HepG2 (cell line): ENCODE measurements around the gene CIAPIN1. TPM values are rescaled to one million over a fixed set of nuclear protein-coding genes. Genes with fewer than 3 reads are reported as not detected.
A peak's percentile ranks its signal among the peaks of the same experiment; 100 is the strongest.

Experiments
- ARHGAP35 ChIP-seq: sonication (generic); formaldehyde crosslinking; IDR thresholded peaks from 2 replicates; pipeline ENCODE4 v1.9.0; 2022; ENCODE audit warnings: mild to moderate bottlenecking, inconsistent platforms, moderate library complexity, missing genetic modification reagents, borderline replicate concordance
- BORCS8-MEF2B ChIP-seq: sonication (generic); formaldehyde crosslinking; IDR thresholded peaks from 2 replicates; pipeline ENCODE4 v1.8.0; 2022; ENCODE audit warnings: mild to moderate bottlenecking, missing genetic modification reagents
- MXI1 ChIP-seq: IDR thresholded peaks from 3 replicates; pipeline ENCODE4 v1.6.1; 2012; ENCODE audit warnings: low read depth, low read length, inconsistent platforms, borderline replicate concordance
- NFKB2 ChIP-seq: sonication (generic); formaldehyde crosslinking; IDR thresholded peaks from 2 replicates; pipeline ENCODE4 v1.4.0; 2020; ENCODE audit warnings: missing genetic modification reagents, borderline replicate concordance
- SIN3A ChIP-seq: IDR thresholded peaks from 2 replicates; pipeline ENCODE4 v1.6.1; 2011; ENCODE audit warnings: low read depth, mild to moderate bottlenecking, control low read depth, low read length, borderline replicate concordance
- STAG1 ChIP-seq: sonication (generic); formaldehyde crosslinking; IDR thresholded peaks from 2 replicates; pipeline ENCODE4 v1.4.0; 2020; ENCODE audit warnings: missing genetic modification reagents
- ZNF264 ChIP-seq: sonication (generic); formaldehyde crosslinking; IDR thresholded peaks from 2 replicates; pipeline ENCODE4 v1.4.0; 2020; ENCODE audit warnings: missing genetic modification reagents
- ZNF382 ChIP-seq: sonication (generic); formaldehyde crosslinking; IDR thresholded peaks from 2 replicates; pipeline ENCODE4 v1.5.0; 2020; ENCODE audit warnings: missing genetic modification reagents, mild to moderate bottlenecking, borderline replicate concordance
- ZNF562 ChIP-seq: sonication (generic); formaldehyde crosslinking; IDR thresholded peaks from 2 replicates; pipeline ENCODE4 v1.8.0; 2022; ENCODE audit warnings: missing genetic modification reagents, borderline replicate concordance
- polyA plus RNA-seq, 8 experiments: library from polyadenylated mRNA; depleted of rRNA in 3 of 8; stranded (reverse) in 7 of 8; unstranded in 1 of 8; fragments of >200 nt; fragmentation: Illumina TruSeq in 4 of 8; extraction: Trizol in 4 of 8; gene quantifications; 2 replicates each; pipeline versions ENCODE4 v1.2.1 to v1.2.3, GENCODE V29; 2011 to 2016; ENCODE audit warnings: low read depth in 4 of 8, missing spikeins in 1 of 8, mixed read lengths in 1 of 8; ENCODE audit not compliant: insufficient read depth in 1 of 8
- total RNA-seq, 5 experiments: library from RNA; depleted of rRNA; stranded (reverse); fragments of >200 nt; fragmentation: Illumina TruSeq; extraction: Trizol; gene quantifications; 2 replicates each; pipeline ENCODE4 v1.2.3, GENCODE V29; 2016; ENCODE audit warnings: low read depth in 1 of 5
- TF ChIP-seq, protein P1 (sequence below): sonication (generic); formaldehyde crosslinking; IDR thresholded peaks from 2 replicates; pipeline ENCODE4 v1.8.0; 2022; ENCODE audit warnings: missing genetic modification reagents, mild to moderate bottlenecking, inconsistent platforms, borderline replicate concordance
- TF ChIP-seq, protein P2 (sequence below): sonication (generic); formaldehyde crosslinking; IDR thresholded peaks from 2 replicates; pipeline ENCODE4 v1.9.0; 2021; ENCODE audit warnings: missing genetic modification reagents, borderline replicate concordance
- TF ChIP-seq, protein P3 (sequence below): sonication (generic); formaldehyde crosslinking; IDR thresholded peaks from 2 replicates; pipeline ENCODE4; 2020; ENCODE audit warnings: missing genetic modification reagents, mild to moderate bottlenecking, borderline replicate concordance
- TF ChIP-seq, protein P4 (sequence below): sonication (generic); formaldehyde crosslinking; conservative IDR thresholded peaks from 2 replicates; pipeline ENCODE4 v1.5.0; 2020; ENCODE audit warnings: missing genetic modification reagents
- TF ChIP-seq, protein P5 (sequence below), 2 experiments: fragments of 450-650 bp in 1 of 2; sonication (generic) in 1 of 2; formaldehyde crosslinking; IDR thresholded peaks; 2 replicates each; pipeline versions ENCODE4 v1.5.0 to v1.8.0; 2020 to 2022; ENCODE audit warnings: mild to moderate bottlenecking in 1 of 2, missing genetic modification reagents in 1 of 2
- TF ChIP-seq, protein P6 (sequence below): sonication (generic); formaldehyde crosslinking; IDR thresholded peaks from 2 replicates; pipeline ENCODE4 v1.8.1; 2023; ENCODE audit warnings: mild to moderate bottlenecking, missing genetic modification reagents, borderline replicate concordance

Gene CIAPIN1
- total and polyA plus RNA-seq, 2 of the 13 experiments (the other 11 are each of a cell fraction or from before 2014, with no cell fraction given), result 69.3 to 89.7 TPM

DNA sequence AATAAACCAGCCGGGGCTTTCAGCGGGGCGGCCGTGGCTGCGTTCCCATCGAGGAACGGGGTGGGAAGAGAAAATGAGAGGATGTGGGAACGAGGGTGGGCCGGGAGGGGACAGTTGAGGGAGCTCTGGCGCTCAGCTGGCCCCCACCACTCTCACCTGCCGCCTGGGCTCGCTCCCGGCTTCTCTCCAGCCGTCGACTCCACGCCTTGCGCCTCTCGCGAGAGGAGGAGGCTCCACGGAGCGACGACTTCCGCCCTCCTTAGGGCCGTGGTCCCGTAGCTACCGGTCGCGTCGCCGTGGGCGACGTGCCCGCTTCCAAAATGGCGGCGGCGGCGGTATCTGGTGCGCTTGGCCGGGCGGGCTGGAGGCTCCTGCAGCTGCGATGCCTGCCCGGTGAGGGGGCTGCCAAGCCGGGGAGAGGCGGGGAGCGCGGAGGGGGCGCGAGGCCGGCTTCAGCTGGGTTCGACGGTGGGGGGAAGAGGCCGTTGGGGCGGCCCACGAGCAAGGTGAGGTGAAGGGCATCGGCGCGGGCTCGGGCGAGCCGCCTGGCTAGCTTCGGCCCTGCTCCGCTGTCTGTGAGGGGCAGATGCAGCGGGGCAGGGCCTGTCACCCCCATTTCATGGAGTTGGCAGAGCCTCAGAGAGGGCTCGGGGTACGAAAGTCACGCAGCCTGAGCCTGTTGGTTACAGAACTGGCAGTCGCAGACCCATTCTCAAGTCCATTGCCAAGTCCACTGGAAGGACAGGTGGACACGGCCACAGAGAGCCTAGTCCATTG, at the start of gene CIAPIN1, which contains the start of gene COQ9 (continued):
- TF ChIP-seq NFKB2 (CRISPR knock-in tag), result peak; percentile 94; the same call in 1 of the 2 replicates
- TF ChIP-seq BORCS8-MEF2B, result peak; percentile 93
- TF ChIP-seq MXI1, result peak; percentile 97
- TF ChIP-seq, protein P1, sequence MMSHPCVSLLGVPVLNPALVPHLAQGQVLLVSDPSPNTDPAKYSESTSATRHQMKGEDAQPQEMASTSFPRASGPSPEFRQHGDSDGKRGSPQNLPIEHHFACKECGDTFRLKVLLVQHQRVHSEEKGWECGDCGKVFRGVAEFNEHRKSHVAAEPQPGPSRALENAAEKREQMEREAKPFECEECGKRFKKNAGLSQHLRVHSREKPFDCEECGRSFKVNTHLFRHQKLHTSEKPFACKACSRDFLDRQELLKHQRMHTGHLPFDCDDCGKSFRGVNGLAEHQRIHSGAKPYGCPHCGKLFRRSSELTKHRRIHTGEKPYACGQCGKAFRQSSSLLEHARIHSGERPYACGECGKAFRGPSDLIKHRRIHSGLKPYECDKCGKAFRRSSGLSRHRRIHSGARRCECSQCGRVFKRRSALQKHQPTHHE (CRISPR knock-in tag), result peak; percentile 63; the same call in 1 of the 2 replicates
- TF ChIP-seq SIN3A, result peak; percentile 97
- no peak for TF ChIP-seq ZNF562
- TF ChIP-seq, protein P2, sequence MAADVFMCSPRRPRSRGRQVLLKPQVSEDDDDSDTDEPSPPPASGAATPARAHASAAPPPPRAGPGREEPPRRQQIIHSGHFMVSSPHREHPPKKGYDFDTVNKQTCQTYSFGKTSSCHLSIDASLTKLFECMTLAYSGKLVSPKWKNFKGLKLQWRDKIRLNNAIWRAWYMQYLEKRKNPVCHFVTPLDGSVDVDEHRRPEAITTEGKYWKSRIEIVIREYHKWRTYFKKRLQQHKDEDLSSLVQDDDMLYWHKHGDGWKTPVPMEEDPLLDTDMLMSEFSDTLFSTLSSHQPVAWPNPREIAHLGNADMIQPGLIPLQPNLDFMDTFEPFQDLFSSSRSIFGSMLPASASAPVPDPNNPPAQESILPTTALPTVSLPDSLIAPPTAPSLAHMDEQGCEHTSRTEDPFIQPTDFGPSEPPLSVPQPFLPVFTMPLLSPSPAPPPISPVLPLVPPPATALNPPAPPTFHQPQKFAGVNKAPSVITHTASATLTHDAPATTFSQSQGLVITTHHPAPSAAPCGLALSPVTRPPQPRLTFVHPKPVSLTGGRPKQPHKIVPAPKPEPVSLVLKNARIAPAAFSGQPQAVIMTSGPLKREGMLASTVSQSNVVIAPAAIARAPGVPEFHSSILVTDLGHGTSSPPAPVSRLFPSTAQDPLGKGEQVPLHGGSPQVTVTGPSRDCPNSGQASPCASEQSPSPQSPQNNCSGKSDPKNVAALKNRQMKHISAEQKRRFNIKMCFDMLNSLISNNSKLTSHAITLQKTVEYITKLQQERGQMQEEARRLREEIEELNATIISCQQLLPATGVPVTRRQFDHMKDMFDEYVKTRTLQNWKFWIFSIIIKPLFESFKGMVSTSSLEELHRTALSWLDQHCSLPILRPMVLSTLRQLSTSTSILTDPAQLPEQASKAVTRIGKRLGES (CRISPR knock-in tag), result no peak
- no peak for TF ChIP-seq ZNF264 (CRISPR knock-in tag)
- TF ChIP-seq, protein P3, sequence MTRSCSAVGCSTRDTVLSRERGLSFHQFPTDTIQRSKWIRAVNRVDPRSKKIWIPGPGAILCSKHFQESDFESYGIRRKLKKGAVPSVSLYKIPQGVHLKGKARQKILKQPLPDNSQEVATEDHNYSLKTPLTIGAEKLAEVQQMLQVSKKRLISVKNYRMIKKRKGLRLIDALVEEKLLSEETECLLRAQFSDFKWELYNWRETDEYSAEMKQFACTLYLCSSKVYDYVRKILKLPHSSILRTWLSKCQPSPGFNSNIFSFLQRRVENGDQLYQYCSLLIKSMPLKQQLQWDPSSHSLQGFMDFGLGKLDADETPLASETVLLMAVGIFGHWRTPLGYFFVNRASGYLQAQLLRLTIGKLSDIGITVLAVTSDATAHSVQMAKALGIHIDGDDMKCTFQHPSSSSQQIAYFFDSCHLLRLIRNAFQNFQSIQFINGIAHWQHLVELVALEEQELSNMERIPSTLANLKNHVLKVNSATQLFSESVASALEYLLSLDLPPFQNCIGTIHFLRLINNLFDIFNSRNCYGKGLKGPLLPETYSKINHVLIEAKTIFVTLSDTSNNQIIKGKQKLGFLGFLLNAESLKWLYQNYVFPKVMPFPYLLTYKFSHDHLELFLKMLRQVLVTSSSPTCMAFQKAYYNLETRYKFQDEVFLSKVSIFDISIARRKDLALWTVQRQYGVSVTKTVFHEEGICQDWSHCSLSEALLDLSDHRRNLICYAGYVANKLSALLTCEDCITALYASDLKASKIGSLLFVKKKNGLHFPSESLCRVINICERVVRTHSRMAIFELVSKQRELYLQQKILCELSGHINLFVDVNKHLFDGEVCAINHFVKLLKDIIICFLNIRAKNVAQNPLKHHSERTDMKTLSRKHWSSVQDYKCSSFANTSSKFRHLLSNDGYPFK (CRISPR knock-in tag), result peak; percentile 94; the same call in 1 of the 2 replicates
- TF ChIP-seq, protein P4, sequence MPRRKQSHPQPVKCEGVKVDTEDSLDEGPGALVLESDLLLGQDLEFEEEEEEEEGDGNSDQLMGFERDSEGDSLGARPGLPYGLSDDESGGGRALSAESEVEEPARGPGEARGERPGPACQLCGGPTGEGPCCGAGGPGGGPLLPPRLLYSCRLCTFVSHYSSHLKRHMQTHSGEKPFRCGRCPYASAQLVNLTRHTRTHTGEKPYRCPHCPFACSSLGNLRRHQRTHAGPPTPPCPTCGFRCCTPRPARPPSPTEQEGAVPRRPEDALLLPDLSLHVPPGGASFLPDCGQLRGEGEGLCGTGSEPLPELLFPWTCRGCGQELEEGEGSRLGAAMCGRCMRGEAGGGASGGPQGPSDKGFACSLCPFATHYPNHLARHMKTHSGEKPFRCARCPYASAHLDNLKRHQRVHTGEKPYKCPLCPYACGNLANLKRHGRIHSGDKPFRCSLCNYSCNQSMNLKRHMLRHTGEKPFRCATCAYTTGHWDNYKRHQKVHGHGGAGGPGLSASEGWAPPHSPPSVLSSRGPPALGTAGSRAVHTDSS (CRISPR knock-in tag), result no peak; the same call in 1 of the 2 replicates
- TF ChIP-seq ZNF382, result no peak
- no peak for TF ChIP-seq STAG1 (CRISPR knock-in tag)
- peak; percentile 78; the same call in 1 of the 2 replicates for TF ChIP-seq ARHGAP35 (CRISPR knock-in tag)
- TF ChIP-seq, protein P5, sequence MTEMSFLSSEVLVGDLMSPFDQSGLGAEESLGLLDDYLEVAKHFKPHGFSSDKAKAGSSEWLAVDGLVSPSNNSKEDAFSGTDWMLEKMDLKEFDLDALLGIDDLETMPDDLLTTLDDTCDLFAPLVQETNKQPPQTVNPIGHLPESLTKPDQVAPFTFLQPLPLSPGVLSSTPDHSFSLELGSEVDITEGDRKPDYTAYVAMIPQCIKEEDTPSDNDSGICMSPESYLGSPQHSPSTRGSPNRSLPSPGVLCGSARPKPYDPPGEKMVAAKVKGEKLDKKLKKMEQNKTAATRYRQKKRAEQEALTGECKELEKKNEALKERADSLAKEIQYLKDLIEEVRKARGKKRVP (CRISPR knock-in tag; IDR thresholded peaks at IDR 0.05), result peak in 1 of 2 experiments; percentile 81; a peak in 2 of 4 replicates
- TF ChIP-seq, protein P6, sequence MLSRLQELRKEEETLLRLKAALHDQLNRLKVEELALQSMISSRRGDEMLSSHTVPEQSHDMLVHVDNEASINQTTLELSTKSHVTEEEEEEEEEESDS, result peak; percentile 27; the same call in 1 of the 2 replicates
